OCI-LY7 (cell line): ENCODE measurements around the gene MATK. TPM values are rescaled to one million over a fixed set of nuclear protein-coding genes. Genes with fewer than 3 reads are reported as not detected.

ENCODE experiments used
- BruUV-seq: library from RNA; stranded (reverse); fragments of 400-500 nt; replicated peaks from 2 replicates; lab custom pipeline; 2021; lab: Mats Ljungman, UMichigan
- CTCF ChIA-PET: fragments of 300-600 bp; sonication (Branson Sonifier 250); formaldehyde crosslinking; loops from one replicate; lab custom pipeline; 2022; ENCODE audit warnings: antibody characterized with exemption; ENCODE audit not compliant: unreplicated experiment; lab: Charles Lee
- POLR2A ChIA-PET: fragments of 300-600 bp; sonication (Branson Sonifier 250); formaldehyde crosslinking; loops from one replicate; lab custom pipeline; 2022; ENCODE audit warnings: antibody characterized with exemption; lab: Charles Lee
- DNase-seq: peaks from one replicate; pipeline ENCODE4 v3.0.0-alpha.2; 2015; ENCODE audit warnings: low spot score
- H2AFZ ChIP-seq: fragments of 200-600 bp; sonication (generic), shearing (Covaris generic); 2 replicates; pipeline ENCODE4 v1.6.1; 2014; ENCODE audit warnings: mild to moderate bottlenecking, antibody characterized with exemption, low read length, moderate library complexity
- H3K27ac ChIP-seq: fragments of 200-600 bp; sonication (generic); 2 replicates; pipeline ENCODE4 v1.5.1; 2014; ENCODE audit warnings: mixed run types, low read depth, mild to moderate bottlenecking, moderate library complexity, low read length, inconsistent platforms; ENCODE audit not compliant: poor library complexity, severe bottlenecking
- H3K36me3 ChIP-seq: fragments of 200-600 bp; sonication (generic); 2 replicates; pipeline ENCODE4 v1.6.1; 2014; ENCODE audit warnings: mild to moderate bottlenecking, antibody characterized with exemption, low read length, moderate library complexity, mixed read lengths; ENCODE audit not compliant: insufficient read depth
- H3K4me1 ChIP-seq: fragments of 200-600 bp; sonication (generic); 2 replicates; pipeline ENCODE4 v1.5.1; 2014; ENCODE audit warnings: mild to moderate bottlenecking, low read length; ENCODE audit not compliant: insufficient read depth, poor library complexity, severe bottlenecking
- H3K4me2 ChIP-seq: fragments of 200-600 bp; sonication (generic); 2 replicates; pipeline ENCODE4 v1.6.1; 2014; ENCODE audit warnings: mild to moderate bottlenecking, low read length
- H3K4me3 ChIP-seq: fragments of 200-600 bp; sonication (generic); 2 replicates; pipeline ENCODE4 v1.5.1; 2014; ENCODE audit warnings: mild to moderate bottlenecking, low read depth, low read length; ENCODE audit not compliant: poor library complexity, severe bottlenecking
- H3K79me2 ChIP-seq: fragments of 200-600 bp; sonication (generic); 2 replicates; pipeline ENCODE4 v1.6.1; 2016; ENCODE audit warnings: low read depth, mild to moderate bottlenecking, low read length, moderate library complexity, mixed read lengths; ENCODE audit not compliant: insufficient read depth
- H3K9me2 ChIP-seq: fragments of 200-600 bp; sonication (generic); 2 replicates; pipeline ENCODE4 v1.6.1; 2016; ENCODE audit warnings: mild to moderate bottlenecking, low read length, mixed read lengths; ENCODE audit not compliant: insufficient read depth
- H3K9me3 ChIP-seq: fragments of 200-600 bp; sonication (generic); 2 replicates; pipeline ENCODE4 v1.6.1; 2014; ENCODE audit warnings: mild to moderate bottlenecking, mixed run types, low read length, mixed read lengths
- H4K20me1 ChIP-seq: fragments of 200-600 bp; sonication (generic); 2 replicates; pipeline ENCODE4 v1.6.1; 2014; ENCODE audit warnings: mild to moderate bottlenecking, antibody characterized with exemption, low read length, moderate library complexity, mixed read lengths; ENCODE audit not compliant: insufficient read depth
- EZH2phosphoT487 ChIP-seq: fragments of 200-600 bp; sonication (generic); IDR thresholded peaks from 2 replicates; pipeline ENCODE4 v1.6.1; 2018; ENCODE audit warnings: low read depth, borderline replicate concordance, mild to moderate bottlenecking, mixed run types, antibody characterized with exemption, low read length, moderate library complexity, mixed read lengths
- intact Hi-C: fragments of 100-400 bp; cut with micrococcal nuclease; formaldehyde crosslinking; loops from one replicate; pipeline ENCODE4 v1.10.0; 2022; ENCODE audit not compliant: unreplicated experiment
- total RNA-seq, 2 experiments: library from RNA; depleted of rRNA in 1 of 2; stranded (reverse); fragments of >200 nt in 1 of 2; shearing (Covaris generic) in 1 of 2; gene quantifications; 2 replicates each; pipeline ENCODE4 v1.2.3, GENCODE V29; 2014 to 2022
- TF ChIP-seq, protein P1 (sequence below): fragments of 200-600 bp; sonication (generic); conservative IDR thresholded peaks from 2 replicates; pipeline ENCODE4 v1.5.1; 2014; ENCODE audit warnings: mild to moderate bottlenecking, antibody characterized with exemption, low read length, moderate library complexity, mixed read lengths

The MATK gene
- total RNA-seq, 2 experiments from 2014 or later: not detected

DNA sequence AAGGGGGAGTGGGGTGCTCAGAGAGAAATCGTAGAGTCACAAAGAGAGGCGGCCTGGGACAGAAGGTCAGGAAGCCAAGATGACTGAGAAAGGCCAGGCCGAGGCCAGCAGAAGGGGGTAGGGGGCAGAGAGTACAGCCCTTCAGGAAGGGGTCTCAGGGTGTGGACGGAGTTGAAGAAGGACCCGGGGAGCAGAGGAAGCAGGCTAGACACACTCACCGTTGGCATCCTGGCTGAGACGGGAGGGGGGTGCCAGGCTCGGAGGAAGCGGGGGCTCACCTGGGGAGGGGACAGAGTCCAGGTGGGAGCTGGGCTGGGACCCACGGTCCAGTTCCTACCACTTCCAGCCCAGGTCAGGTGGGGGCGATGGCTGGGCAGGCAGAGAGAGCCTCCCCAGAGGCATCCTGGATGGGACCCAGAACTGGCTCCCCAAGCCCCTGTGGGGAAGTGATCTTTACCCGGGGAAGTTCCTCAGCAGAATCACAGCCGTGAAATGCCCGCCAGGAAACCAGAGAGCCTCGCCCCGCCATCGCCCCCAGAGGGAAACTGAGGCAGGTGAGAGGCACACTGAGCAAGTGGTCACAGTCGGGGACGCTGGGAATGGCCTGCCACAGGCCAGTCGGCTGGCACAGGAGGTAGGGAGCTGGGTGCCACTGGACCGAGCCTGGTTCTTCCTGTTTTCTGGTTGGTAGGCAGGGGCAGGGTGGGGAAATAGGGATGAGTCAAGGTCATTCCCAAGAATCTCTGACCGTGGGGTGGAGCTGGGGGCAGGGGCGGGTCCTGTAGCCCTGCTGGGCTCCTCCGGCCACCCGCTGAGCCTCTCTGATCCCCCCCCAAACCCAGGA, 1.4 kb downstream of the MATK start:
- no peaks in the 10 kb centered on the region for H4K20me1 ChIP-seq
- no peaks in the 10 kb centered on the region for H3K9me2 ChIP-seq
- no peak overlapping the region for H3K27ac ChIP-seq
- DNase-seq: no peak
- no peak overlapping the region for H3K4me2 ChIP-seq
- POLR2A ChIA-PET: no interaction called here
- CTCF ChIA-PET: no interaction called here
- intact Hi-C loops: no loop called here
- H3K4me1 ChIP-seq: no peaks in the 10 kb centered on the region
- peaks cover 8% of the 10 kb centered on the region; the same call in 1 of the 2 replicates for H3K9me3 ChIP-seq
- H3K4me3 ChIP-seq: no peak overlapping the region
- H3K36me3 ChIP-seq: no peaks in the 10 kb centered on the region
- TF ChIP-seq EZH2phosphoT487: no peak
- TF ChIP-seq, protein P1, sequence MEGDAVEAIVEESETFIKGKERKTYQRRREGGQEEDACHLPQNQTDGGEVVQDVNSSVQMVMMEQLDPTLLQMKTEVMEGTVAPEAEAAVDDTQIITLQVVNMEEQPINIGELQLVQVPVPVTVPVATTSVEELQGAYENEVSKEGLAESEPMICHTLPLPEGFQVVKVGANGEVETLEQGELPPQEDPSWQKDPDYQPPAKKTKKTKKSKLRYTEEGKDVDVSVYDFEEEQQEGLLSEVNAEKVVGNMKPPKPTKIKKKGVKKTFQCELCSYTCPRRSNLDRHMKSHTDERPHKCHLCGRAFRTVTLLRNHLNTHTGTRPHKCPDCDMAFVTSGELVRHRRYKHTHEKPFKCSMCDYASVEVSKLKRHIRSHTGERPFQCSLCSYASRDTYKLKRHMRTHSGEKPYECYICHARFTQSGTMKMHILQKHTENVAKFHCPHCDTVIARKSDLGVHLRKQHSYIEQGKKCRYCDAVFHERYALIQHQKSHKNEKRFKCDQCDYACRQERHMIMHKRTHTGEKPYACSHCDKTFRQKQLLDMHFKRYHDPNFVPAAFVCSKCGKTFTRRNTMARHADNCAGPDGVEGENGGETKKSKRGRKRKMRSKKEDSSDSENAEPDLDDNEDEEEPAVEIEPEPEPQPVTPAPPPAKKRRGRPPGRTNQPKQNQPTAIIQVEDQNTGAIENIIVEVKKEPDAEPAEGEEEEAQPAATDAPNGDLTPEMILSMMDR: no peak
- no peak overlapping the region for H2AFZ ChIP-seq
- BruUV-seq: no TSS peak
- no peaks in the 10 kb centered on the region for H3K79me2 ChIP-seq

DNA sequence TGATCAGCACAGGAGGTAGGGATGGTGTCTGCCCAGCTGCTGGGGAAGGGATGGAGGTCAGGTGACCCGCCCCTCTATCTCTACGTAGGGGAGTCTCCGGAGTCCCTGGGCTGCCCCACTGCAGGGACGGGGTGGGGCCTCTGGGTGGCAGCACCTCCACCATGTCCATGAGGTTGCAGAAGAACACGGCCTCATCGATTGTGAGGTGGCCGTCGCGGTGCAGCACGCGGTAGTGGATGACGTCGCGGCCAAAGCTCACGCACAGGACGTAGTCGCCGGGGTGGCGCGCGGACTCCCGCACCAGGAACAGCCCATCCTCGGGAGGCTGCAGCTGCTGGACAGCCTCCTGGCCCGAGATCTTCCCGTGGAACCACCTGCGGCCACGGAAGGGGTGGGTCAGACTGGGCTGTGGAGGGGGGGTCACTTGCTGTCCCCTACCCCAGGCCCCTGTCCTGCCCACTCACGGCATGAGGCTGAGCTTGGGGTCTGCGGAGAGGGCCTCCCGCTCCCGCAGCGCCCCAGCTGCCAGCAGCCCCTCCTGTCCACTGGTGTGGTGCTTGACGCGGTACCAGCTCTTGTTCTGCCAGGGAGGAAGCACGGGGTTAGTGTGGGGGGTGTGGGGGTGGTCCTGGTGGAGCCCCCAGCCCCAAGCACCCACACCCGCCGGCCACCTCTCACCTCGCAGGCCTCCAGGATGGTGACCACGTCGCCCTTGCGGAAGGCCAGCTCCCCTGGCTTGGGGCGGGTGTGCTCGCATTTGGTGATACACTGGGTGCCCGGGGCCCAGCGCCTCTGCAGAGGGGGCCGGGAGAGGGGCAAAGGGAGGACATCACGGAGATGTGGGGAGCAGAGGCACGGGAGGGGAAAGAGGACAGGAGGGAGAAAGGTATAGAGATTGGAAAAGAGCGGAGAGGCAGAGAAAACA, 2.3 kb downstream of the MATK start:
- CTCF ChIA-PET: no interaction called here
- no peaks in the 10 kb centered on the region for H3K4me1 ChIP-seq
- BruUV-seq: no TSS peak
- H3K79me2 ChIP-seq: no peaks in the 10 kb centered on the region
- DNase-seq: no peak
- no peaks in the 10 kb centered on the region for H3K9me2 ChIP-seq
- intact Hi-C loops: loop anchor here (1.0 kb wide), 1 partner anchor 38 kb away; no protein-coding TSS in a partner anchor
- H2AFZ ChIP-seq: no peak overlapping the region
- H3K27ac ChIP-seq: no peak overlapping the region
- no peak for TF ChIP-seq EZH2phosphoT487
- TF ChIP-seq, protein P1: peak; percentile 59
- no peak overlapping the region for H3K4me3 ChIP-seq
- no peaks in the 10 kb centered on the region for H3K36me3 ChIP-seq
- H3K4me2 ChIP-seq: no peak overlapping the region
- peaks cover 8% of the 10 kb centered on the region; the same call in 1 of the 2 replicates for H3K9me3 ChIP-seq
- H4K20me1 ChIP-seq: no peaks in the 10 kb centered on the region
- POLR2A ChIA-PET: no interaction called here
